PFSK-1 (cell line): ENCODE measurements around the gene SLC29A1.

ENCODE experiments used
- POLR2AphosphoS5 ChIP-seq: IDR thresholded peaks from 2 replicates; pipeline ENCODE4 v1.6.1; 2012; ENCODE audit warnings: low read depth, mild to moderate bottlenecking, control low read depth, low read length, moderate library complexity
- SIN3A ChIP-seq: IDR thresholded peaks from 2 replicates; pipeline ENCODE4 v1.6.1; 2012; ENCODE audit warnings: mild to moderate bottlenecking, low read length, moderate library complexity, borderline replicate concordance; ENCODE audit not compliant: insufficient read depth
- TF ChIP-seq, protein P1 (sequence below), 2 experiments: IDR thresholded peaks; 2 replicates each; pipeline versions ENCODE4 v1.6.1 to v1.8.0; 2011 to 2012; ENCODE audit warnings: low read depth in 2 of 2, low read length in 2 of 2, control low read depth in 1 of 2, inconsistent platforms in 1 of 2, mild to moderate bottlenecking in 1 of 2, moderate library complexity in 1 of 2; ENCODE audit not compliant: insufficient read depth in 1 of 2

- TF ChIP-seq POLR2AphosphoS5 (no peak), SIN3A (no peak)
- TF ChIP-seq, protein P1, sequence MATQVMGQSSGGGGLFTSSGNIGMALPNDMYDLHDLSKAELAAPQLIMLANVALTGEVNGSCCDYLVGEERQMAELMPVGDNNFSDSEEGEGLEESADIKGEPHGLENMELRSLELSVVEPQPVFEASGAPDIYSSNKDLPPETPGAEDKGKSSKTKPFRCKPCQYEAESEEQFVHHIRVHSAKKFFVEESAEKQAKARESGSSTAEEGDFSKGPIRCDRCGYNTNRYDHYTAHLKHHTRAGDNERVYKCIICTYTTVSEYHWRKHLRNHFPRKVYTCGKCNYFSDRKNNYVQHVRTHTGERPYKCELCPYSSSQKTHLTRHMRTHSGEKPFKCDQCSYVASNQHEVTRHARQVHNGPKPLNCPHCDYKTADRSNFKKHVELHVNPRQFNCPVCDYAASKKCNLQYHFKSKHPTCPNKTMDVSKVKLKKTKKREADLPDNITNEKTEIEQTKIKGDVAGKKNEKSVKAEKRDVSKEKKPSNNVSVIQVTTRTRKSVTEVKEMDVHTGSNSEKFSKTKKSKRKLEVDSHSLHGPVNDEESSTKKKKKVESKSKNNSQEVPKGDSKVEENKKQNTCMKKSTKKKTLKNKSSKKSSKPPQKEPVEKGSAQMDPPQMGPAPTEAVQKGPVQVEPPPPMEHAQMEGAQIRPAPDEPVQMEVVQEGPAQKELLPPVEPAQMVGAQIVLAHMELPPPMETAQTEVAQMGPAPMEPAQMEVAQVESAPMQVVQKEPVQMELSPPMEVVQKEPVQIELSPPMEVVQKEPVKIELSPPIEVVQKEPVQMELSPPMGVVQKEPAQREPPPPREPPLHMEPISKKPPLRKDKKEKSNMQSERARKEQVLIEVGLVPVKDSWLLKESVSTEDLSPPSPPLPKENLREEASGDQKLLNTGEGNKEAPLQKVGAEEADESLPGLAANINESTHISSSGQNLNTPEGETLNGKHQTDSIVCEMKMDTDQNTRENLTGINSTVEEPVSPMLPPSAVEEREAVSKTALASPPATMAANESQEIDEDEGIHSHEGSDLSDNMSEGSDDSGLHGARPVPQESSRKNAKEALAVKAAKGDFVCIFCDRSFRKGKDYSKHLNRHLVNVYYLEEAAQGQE (IDR thresholded peaks at IDR 0.05; ENCODE audit: insufficient read depth in 1 of 2, low read depth in 2 of 2, low read length in 2 of 2), result no peak
Observed at GRCh38 chr6:44262467-44263353, 39.3 kb downstream of the SLC29A1 start.
